Stimulated activated CD8-positive, alpha-beta memory T cell treated with anti-CD3 and anti-CD28 coated beads, Interleukin-7, amount 100 ng/mL, for 4 hours (primary cell): Measurements from ENCODE around the gene TMEM79.

Experiments
- DNase-seq, 2 donors: peaks; one replicate each; pipeline ENCODE4 v3.0.0-alpha.2; 2020; ENCODE audit warnings: low read depth in 2 of 2

The TMEM79 gene

GRCh38 chr1:156284112-156284511 is at the start of gene TMEM79:
TSS of gene TMEM79 (plus strand) at chr1:156284325. CDS start at chr1:156285227, 902 bp downstream.
- no peak for DNase-seq

GRCh38 chr1:156236164-156236563 is 48.0 kb upstream of the TMEM79 start:
- no peak for DNase-seq

- no peak for DNase-seq
These were observed 45.9 kb upstream of the TMEM79 start for GRCh38 chr1:156238248-156238647.

- DNase-seq: no peak
These were observed 42.8 kb upstream of the TMEM79 start for GRCh38 chr1:156241311-156241811.

- DNase-seq: no peak
These were observed 42.2 kb upstream of the TMEM79 start, which contains the start of gene BGLAP for GRCh38 chr1:156241926-156242325. TSS of gene BGLAP (plus strand) at chr1:156242184. CDS start at chr1:156242232, 48 bp downstream.

- no peak for DNase-seq
These were observed 41.4 kb upstream of the TMEM79 start for GRCh38 chr1:156242738-156243137.

- no peak for DNase-seq
These were observed 40.0 kb upstream of the TMEM79 start for GRCh38 chr1:156244126-156244525.

GRCh38 chr1:156244712-156245111 is 39.4 kb upstream of the TMEM79 start:
- DNase-seq: no peak

- no peak for DNase-seq
These were observed 38.5 kb upstream of the TMEM79 start for GRCh38 chr1:156245451-156246232.

GRCh38 chr1:156246241-156246780 is 37.8 kb upstream of the TMEM79 start:
- no peak for DNase-seq

GRCh38 chr1:156246781-156247459 is 37.2 kb upstream of the TMEM79 start:
- DNase-seq: no peak

- no peak for DNase-seq
These were observed 36.4 kb upstream of the TMEM79 start, which contains the start of gene PAQR6 for GRCh38 chr1:156247460-156248322. TSS of gene PAQR6 (minus strand) at chr1:156248056. CDS start at chr1:156246731, 1,325 bp downstream.

- no peak for DNase-seq
These were observed 35.8 kb upstream of the TMEM79 start for GRCh38 chr1:156248323-156248683.

GRCh38 chr1:156249593-156249992 is 34.5 kb upstream of the TMEM79 start:
- DNase-seq: no peak

- no peak for DNase-seq
These were observed 32.6 kb upstream of the TMEM79 start for GRCh38 chr1:156251527-156251926.

GRCh38 chr1:156253634-156254033 is 30.5 kb upstream of the TMEM79 start:
- DNase-seq: no peak

- DNase-seq: no peak
These were observed 26.4 kb upstream of the TMEM79 start for GRCh38 chr1:156257711-156258110.

- no peak for DNase-seq
These were observed 25.3 kb upstream of the TMEM79 start for GRCh38 chr1:156258859-156259258.

GRCh38 chr1:156259805-156260204 is 24.3 kb upstream of the TMEM79 start:
- DNase-seq: no peak

GRCh38 chr1:156260896-156261295 is 23.2 kb upstream of the TMEM79 start:
- DNase-seq: no peak

GRCh38 chr1:156262461-156263287 is 21.5 kb upstream of the TMEM79 start:
- DNase-seq: no peak
